Stimulated activated CD4-positive, alpha-beta T cell treated with anti-CD3 and anti-CD28 coated beads, Interleukin-4, amount 100 ng/mL, for 1 hour (primary cell): ENCODE data around the gene SMPD3.

ENCODE experiments used
- DNase-seq: peaks from one replicate; pipeline ENCODE4 v3.0.0-alpha.2; 2020

Gene SMPD3

GRCh38 chr16:68470461-68471150 lies 22.3 kb upstream of the SMPD3 start:
- DNase-seq: peak; percentile 11

GRCh38 chr16:68469796-68470460 lies 21.6 kb upstream of the SMPD3 start:
- no peak for DNase-seq

GRCh38 chr16:68468842-68469241 lies 20.5 kb upstream of the SMPD3 start:
- DNase-seq: no peak

GRCh38 chr16:68466174-68466573 lies 17.9 kb upstream of the SMPD3 start:
- DNase-seq: no peak

GRCh38 chr16:68463904-68464303 lies 15.6 kb upstream of the SMPD3 start:
- no peak for DNase-seq

GRCh38 chr16:68460067-68460466 lies 11.8 kb upstream of the SMPD3 start:
- no peak for DNase-seq

GRCh38 chr16:68459457-68459856 lies 11.1 kb upstream of the SMPD3 start:
- no peak for DNase-seq

GRCh38 chr16:68458551-68458950 lies 10.2 kb upstream of the SMPD3 start:
- DNase-seq: no peak

- no peak for DNase-seq
Observed at GRCh38 chr16:68458101-68458500, 9.8 kb upstream of the SMPD3 start.

GRCh38 chr16:68455631-68456030 lies 7.3 kb upstream of the SMPD3 start:
- no peak for DNase-seq

- DNase-seq: no peak
Observed at GRCh38 chr16:68454920-68455435, 6.7 kb upstream of the SMPD3 start.

GRCh38 chr16:68453816-68454215 lies 5.5 kb upstream of the SMPD3 start:
- DNase-seq: no peak

GRCh38 chr16:68452176-68452575 lies 3.9 kb upstream of the SMPD3 start:
- no peak for DNase-seq

GRCh38 chr16:68451676-68452075 lies 3.4 kb upstream of the SMPD3 start:
- no peak for DNase-seq

GRCh38 chr16:68450741-68451255 lies 2.5 kb upstream of the SMPD3 start:
- no peak for DNase-seq

- DNase-seq: no peak
Observed at GRCh38 chr16:68447653-68448359, 502 bp downstream of the SMPD3 start.

- DNase-seq: no peak
Observed at GRCh38 chr16:68446681-68447652, 1.3 kb downstream of the SMPD3 start.

GRCh38 chr16:68445458-68445857 lies 2.9 kb downstream of the SMPD3 start:
- no peak for DNase-seq

GRCh38 chr16:68444056-68444657 lies 4.2 kb downstream of the SMPD3 start:
- DNase-seq: no peak

GRCh38 chr16:68436581-68436980 lies 11.7 kb downstream of the SMPD3 start:
- no peak for DNase-seq

GRCh38 chr16:68434624-68435210 lies 13.6 kb downstream of the SMPD3 start:
- no peak for DNase-seq

- DNase-seq: no peak
Observed at GRCh38 chr16:68433316-68433715, 15.0 kb downstream of the SMPD3 start.
